ENCODE data around the gene TGFBR2.

DNA sequence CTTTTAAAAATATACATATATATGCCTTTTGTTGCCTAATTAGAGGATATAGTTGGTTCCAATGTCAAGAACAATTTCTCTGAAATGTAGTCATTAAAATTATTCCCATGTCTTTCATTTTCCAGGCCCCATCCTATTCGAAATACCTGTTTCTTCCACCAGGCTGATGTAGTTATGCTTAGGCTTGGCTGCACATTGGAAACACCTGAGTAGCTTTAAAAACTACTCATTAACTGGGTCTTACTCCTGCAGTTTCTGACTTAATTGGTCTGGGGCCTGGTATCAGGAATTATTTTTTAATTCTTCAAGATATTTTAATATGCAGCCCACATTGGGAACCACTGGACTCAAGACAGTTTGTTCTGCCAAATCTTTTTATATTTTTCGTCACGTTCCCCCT lies 53.7 kb downstream of the TGFBR2 start:
- TF ChIP-seq, protein P1, sequence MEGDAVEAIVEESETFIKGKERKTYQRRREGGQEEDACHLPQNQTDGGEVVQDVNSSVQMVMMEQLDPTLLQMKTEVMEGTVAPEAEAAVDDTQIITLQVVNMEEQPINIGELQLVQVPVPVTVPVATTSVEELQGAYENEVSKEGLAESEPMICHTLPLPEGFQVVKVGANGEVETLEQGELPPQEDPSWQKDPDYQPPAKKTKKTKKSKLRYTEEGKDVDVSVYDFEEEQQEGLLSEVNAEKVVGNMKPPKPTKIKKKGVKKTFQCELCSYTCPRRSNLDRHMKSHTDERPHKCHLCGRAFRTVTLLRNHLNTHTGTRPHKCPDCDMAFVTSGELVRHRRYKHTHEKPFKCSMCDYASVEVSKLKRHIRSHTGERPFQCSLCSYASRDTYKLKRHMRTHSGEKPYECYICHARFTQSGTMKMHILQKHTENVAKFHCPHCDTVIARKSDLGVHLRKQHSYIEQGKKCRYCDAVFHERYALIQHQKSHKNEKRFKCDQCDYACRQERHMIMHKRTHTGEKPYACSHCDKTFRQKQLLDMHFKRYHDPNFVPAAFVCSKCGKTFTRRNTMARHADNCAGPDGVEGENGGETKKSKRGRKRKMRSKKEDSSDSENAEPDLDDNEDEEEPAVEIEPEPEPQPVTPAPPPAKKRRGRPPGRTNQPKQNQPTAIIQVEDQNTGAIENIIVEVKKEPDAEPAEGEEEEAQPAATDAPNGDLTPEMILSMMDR (optimal IDR thresholded peaks at IDR 0.05 in 1 of 3, IDR thresholded peaks at IDR 0.05 in 1 of 3, conservative IDR thresholded peaks at IDR 0.05 in 1 of 3; ENCODE audit: extremely low read depth in 1 of 3, insufficient read depth in 2 of 3, low read length in 3 of 3): no peak
- TF ChIP-seq EZH2 (IDR thresholded peaks at IDR 0.05; ENCODE audit: low read length): no peak

All from keratinocyte (primary cell).